NCI-H2196 treated with DMSO at 0.1 percent for 48 hours (cell line): ENCODE results near the gene LRRC66.

Experiments
- DNase-seq: peaks from one replicate; lab custom pipeline; 2025; ENCODE audit not compliant: unreplicated experiment; lab: John Stamatoyannopoulos, UW

Gene LRRC66

GRCh38 chr4:52015366-52015765 lies 4.8 kb downstream of the LRRC66 start:
- no peak for DNase-seq

GRCh38 chr4:52014903-52015302 lies 5.3 kb downstream of the LRRC66 start:
- DNase-seq = no peak

- no peak for DNase-seq
Measured at GRCh38 chr4:52012651-52013050, 7.5 kb downstream of the LRRC66 start.

GRCh38 chr4:52010986-52011385 lies 9.2 kb downstream of the LRRC66 start:
- no peak for DNase-seq

DNA sequence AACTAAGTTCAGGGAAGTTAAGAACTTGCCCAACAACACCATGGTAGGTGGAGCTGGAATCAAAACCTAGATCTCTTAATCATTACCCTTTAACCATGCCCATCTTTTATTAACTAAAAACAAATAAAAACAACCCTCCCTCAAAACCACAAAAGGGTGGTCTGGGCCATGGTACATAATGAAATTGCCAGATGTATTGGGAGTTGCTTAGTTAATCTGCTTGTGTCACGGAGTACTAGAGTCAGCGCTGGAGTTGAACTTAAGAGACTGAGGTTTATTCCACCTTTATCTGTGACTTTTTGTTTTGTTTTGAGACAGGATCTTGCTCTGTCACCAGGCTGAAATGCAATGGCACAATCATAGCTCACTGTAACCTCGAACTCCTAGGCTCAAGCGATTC lies 13.3 kb downstream of the LRRC66 start:
- no peak for DNase-seq

- DNase-seq = no peak
Measured at GRCh38 chr4:52005604-52006273, 14.4 kb downstream of the LRRC66 start.

DNA sequence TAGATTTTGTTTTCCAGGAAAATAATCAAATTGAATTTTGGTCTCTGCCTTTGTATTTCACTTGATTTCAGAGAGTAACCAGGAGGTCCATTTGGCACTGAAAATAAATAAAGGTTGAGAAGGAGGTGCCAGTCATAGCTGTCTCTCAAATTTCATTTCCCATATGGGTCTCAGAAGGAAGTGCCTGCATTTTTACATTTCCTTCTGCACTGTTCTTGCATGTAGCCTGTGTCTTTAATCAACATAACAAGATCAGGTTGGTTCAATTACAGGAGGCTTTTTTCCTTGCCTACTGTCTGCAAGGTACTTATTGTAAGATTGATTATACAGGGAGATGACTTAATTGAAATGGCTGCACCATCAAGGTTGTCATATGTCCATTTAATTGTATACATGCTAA lies 15.7 kb downstream of the LRRC66 start:
- no peak for DNase-seq

DNA sequence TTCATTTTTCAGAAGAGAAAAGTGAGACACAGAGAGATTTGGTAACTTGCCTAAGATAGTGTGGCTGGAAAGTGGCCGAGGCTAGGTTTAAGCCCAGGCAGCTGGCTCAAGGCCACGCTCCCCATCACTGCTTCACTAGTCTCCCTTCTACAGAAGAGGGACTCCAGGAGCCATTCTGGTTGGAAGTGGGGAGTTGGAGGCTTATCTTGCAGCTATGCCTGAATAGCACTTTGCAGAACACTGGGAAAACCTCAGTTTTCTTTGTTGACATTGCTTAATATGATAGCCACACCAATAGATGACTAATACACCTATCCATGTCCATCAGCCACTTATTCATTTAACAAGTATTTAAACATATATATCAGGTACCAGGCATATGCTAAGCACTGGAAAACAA lies 18.5 kb downstream of the LRRC66 start:
- DNase-seq = no peak

GRCh38 chr4:51999250-51999649 lies 20.9 kb downstream of the LRRC66 start:
- DNase-seq = no peak

DNA sequence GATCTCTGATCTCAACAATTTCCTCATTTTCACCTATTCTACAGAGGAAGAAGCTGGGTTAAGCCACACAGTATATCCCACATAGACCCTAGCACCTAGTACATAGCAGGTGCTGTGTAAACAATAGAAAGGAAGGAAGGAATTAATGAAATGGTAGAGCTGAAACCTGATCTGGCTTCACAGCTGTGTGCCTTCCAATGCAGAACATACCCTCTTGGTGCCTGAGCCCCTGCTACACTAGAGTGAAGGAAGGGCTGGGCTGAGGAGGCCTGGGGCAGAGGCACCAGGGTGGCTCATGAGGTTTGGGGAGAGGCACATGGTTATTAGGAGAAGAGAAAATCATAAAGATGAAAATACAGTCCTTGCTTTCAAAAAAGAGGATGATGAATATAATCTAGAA lies 21.3 kb downstream of the LRRC66 start:
- DNase-seq = no peak

DNA sequence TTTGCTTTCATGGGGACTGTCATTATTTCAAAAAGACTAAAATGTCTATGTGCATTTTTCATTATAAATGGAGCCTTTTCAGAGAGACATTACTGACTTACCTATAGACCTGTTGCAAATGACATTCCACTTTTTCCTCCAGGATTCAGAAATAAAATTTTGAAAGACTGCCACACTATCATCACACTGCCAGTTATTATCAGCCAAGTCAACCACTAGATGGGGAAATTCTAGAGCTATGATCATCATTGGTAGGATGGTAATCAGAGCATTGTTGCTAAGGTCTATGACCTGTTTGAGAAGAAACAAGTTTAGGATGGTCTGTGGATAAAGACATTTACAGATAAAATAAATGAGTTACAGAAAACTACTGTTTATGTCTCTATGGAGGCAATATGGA lies 22.5 kb downstream of the LRRC66 start:
- no peak for DNase-seq

DNA sequence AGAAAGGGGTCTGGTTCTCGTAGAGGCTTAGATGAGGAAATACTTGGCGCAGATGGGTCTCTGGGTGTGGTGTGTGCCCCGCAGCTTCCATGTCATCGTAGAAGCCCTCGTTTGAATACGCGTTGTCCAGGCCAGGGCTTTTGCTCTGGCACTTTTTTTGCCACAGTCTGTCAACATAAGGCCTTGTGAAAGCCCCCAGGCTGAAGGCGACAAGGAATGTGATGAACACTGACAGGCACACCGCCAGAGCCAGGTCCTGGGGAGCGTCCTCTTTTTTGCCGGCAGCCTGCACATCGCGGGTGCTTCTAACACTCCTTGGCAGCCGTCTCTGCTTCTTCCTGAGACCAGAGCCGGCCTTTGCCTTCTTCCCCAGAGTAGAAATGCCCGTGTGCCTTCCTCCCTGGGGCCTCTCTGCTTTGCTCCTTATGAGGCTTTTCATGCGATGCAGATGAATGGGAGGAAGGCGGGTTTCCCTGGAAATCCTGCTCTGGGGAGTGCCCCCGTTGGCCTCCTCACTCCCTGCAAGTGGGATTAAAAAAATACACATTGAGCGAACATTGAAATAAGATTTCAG lies 24.4 kb downstream of the LRRC66 start:
- DNase-seq = no peak

DNA sequence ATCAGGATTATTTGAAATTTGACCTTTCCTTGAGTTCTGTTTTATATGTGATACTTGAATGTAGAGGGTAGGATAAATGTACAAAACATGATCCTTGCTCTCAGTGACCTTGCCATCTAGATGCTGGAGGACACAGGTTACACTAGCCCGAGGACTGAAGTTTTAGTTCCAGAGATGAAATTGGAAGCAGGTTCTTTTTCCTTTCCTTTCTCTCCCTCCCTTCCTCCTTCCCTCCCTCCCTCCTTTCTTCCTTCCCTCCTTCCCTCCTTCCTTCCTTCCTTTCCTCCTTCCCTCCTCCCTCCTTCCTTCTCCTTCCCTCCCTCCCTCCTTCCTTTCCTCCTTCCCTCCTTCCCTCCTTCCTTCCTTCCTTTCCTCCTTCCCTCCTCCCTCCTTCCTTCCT lies 54.3 kb downstream of the LRRC66 start:
- no peak for DNase-seq

GRCh38 chr4:51963841-51964517 lies 56.2 kb downstream of the LRRC66 start:
- no peak for DNase-seq

GRCh38 chr4:51960486-51960885 lies 59.7 kb downstream of the LRRC66 start:
- no peak for DNase-seq

GRCh38 chr4:51958199-51958968 lies 61.8 kb downstream of the LRRC66 start:
- no peak for DNase-seq
